HG02571 (cell line): ENCODE results near the gene PKN1.

ENCODE experiments used
- ATAC-seq: cut with Tn5 transposase; IDR thresholded peaks from one replicate; pipeline ENCODE4 v1.9.1; 2021; ENCODE audit warnings: mild to moderate bottlenecking, moderate library complexity; ENCODE audit not compliant: unreplicated experiment

Gene PKN1

DNA sequence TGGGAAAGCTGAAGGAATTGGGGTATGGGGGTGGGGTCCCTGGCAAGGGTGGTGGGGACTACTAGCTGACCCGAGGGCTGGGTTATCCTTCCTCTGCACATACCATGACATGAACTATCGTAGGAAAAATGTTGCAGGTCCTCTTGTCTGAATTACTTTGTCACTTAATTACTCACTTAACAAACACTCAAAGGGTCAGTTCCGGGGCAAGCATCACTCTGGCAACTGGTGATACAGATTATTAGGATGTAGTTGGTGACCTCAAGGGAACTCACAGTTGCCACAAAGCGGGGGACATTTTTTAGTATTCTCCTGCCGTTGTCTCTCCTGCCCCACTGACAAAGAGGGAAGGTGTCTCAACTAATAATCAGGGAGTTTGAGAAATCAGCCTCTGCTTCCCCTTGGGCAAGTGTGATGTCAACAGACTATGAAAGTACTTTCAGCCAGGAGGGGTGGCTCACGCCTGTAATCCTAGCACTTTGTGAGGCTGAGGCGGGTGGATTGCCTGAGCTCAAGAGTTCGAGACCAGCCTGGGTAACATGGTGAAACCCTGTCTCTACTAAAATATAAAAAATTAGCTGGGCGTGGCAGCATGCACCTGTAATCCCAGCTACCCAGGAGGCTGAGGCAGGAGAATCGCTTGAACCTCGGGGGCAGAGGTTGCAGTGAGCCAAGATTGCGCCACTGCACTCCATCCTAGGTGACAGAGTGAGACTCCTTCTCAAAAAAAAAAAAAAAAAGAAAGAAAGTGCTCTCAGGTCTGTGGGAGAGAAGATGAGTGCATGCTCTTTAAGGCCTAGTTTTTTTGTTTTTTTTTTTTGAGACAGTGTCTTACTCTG, 74.8 kb downstream of the PKN1 start:
- ATAC-seq, result no peak

DNA sequence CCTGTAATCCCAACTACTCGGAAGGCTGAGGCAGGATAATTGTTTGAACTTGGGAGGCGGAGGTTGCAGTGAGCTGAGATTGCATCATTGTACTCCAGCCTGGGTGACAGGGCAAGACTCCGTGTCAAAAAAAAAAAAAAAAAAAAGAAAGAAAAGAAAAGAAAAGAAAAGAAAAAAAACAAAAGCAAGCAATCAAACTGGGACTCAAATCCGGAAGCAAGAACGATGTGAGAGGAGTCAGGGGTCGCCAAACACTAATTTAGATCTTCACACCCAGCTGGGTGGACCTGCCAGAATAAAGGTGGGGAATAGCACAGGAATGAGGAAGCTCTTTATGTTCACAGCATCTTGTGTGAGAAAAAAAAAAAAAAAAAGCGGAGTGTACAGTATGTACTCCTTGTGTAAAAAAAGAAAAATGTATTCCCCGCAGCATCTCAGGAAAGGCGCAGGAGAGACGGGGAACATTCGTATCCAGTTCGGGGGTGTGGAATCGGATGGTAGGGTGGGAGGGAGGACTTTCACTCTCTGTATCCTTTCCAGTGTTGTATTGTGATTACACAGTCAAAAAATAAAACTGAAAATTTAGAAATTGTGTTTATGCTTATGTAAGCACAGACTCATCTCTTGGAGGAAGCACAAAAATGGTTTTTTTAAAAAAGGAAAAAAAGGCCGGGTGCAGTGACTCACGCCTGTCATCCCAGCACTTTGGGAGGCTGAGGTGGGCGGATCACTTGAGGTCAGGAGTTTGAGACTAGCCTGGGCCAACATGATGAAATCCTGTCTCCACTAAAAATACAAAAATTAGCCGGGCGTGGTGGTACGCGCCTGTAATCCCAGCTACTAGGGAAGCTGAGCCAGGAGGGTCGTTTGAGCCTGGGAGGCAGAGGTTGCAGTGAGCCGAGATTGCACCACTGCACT, 77.5 kb downstream of the PKN1 start:
- ATAC-seq, result no peak

DNA sequence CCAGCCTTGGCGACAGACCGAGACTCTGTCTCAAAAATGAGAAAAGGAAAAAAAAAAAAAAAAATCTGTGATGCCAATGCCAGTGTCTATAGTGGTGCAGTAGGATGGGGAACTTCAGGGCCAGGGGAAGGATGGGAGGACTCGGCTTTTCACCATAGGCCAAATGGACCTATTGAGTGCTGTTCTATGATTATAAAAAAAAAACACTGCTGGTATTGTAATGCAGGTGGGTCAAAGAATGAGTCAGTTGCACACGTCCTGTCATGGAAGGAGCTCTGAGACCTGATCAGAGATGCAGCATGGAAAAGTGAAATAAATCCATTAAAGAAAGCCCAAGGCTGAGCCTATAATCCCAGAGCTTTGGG, 78.1 kb downstream of the PKN1 start:
- ATAC-seq, result no peak

DNA sequence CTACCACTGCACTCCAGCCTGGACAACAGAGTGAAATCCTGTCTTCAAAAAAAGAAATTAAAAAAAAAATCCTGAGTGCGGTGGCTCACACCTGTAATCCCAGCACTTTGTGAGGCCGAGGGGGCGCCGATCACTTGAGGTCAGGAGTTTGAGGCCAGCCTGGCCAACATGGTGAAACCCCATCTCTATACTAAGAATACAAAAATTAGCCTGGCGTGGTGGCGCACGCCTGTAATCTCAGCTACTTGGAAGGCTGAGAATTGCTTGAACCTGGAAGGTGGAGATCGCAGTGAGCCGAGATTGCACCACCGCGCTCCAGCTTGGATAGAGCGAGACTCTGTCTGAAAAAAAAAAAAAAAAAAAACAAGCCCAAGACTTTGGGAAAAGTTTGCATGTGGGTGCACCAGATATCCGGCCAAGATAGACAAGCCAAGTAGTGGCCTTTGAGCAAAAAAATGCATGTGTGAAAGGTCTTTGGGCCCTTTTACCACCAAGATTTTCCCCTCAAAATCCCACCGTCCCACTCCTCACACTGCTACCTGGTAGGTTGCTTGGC, 79.4 kb downstream of the PKN1 start:
- no peak for ATAC-seq

DNA sequence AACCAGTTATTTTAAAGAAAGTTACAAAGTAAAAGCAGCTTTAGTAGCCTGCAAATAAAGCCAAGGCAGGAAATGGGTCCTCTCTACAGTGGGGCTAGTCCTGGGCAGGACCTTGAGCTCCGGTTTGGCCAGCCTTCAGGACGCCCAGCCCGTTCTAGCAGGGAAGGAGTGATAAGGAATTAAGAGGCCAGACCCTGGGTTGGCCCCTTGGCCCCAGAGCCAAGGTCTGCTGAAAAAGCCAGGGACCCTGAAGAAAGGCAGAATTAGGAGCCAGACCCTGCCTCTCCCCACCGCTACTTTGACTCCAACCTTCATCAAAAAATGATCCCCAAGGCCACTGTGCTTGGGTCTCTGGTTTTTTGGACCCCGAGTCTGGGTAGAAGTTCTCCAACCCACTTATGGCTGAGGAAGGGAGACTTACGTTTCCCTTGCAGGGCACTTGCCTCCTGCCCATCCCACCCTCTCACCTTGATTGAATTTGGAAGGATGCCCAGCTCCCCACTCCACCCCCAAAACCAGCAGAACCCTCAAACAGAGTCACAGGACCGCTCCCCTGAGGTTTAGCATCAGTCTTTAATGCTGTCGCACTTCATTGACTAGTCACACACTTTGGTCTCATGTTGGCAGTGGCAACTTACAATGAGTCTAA, 81.2 kb downstream of the PKN1 start:
- ATAC-seq, result no peak

DNA sequence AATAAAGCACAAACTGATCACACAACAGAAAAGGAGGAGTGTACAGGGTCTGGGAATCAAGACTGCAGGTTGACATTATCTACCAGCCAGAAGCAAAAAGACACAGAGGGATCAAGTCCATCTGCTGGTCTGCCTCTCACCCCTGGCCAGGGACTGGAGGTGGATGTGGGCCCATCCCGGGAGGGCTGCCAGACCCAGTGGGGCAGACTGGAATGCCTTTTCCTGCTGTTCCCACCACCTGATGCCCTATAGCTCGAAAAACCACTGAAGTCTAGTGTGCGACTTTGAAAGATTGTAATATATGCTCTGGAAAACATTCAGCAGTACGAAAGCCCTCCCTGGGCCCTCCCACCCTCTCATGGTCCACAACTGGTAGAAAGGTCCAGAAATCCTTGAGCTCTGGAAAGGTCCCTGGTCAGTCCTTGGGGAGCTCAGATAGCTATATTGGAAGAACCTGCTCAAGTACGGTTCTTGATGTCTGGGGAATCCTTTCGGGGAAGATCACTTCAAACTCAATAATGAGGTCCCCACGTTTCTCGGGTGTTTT, 82.5 kb downstream of the PKN1 start:
- no peak for ATAC-seq

DNA sequence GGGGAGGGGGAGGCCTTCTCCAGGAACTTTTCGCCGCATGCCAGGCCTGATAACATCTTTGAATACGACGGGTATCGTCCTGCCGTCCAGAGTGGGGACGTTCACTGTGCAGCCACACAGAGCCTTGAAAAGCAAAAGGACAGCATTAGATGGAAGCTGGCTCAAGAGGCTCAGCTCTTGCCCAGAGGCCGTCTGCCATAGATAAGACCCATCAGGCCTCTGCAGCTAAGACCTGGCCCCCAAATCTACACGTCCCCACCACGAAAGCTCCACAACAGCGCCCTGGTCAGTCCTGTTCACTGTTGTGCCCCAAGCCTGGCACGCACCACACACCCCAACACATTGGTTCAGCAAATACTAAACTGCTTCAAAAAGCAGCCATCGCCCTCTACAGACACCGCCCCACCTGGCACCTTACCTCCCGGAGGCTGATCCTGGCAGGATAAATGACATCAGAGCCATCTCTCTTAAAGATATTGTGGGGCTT, 83.0 kb downstream of the PKN1 start:
- ATAC-seq, result no peak

DNA sequence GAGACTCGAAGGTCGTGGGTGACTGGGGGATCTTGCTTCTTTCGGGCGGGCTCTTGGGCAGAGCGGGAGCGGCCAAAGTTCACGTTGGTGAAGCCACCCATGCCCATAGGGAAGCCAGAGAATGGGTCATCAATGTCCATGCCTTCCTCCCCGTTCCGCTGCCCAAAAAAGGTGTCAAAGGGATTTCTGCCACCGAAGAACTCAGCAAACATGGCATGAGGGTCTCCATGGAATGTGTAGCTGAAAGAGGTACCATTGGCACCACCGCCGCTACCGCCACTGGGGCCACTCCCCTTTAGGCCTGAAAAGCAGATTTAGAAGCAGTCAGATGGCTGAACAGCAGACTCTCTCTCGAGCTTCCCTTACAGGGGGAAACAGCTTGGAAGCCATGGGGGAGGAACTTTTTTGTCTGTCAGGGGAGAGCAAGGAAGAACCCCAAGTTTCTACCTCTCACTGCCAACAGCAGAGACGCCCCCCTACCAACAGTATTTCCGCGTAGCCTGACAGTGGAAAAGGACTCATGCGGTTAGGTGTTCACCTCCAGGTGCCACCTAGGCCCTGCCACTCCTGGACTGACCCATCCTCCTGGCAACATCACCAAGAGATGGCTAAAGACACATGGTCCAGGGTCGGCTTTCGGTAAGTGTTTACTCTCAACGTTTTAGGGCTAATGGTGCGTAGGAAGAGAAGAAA, 83.8 kb downstream of the PKN1 start:
- no peak for ATAC-seq

DNA sequence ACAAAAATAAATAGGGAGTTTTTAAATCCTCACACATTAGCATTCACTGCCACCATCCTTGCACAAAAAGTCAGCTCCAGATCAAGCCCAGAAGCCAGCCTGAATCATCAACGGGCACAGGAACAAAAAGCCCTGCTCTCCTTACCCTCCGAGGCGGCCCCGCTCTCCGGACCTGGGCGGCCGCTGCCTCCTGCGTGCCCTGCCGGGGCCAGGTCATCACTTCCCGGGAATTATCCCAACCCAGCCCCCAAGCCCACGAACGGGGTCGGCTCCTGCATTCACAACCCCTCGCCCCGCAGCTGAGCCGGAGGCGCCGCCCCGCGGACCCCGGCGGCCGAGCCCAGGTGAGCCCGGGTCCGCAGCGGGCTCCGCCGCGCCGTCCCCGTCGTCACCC, 84.3 kb downstream of the PKN1 start:
- ATAC-seq, result no peak

DNA sequence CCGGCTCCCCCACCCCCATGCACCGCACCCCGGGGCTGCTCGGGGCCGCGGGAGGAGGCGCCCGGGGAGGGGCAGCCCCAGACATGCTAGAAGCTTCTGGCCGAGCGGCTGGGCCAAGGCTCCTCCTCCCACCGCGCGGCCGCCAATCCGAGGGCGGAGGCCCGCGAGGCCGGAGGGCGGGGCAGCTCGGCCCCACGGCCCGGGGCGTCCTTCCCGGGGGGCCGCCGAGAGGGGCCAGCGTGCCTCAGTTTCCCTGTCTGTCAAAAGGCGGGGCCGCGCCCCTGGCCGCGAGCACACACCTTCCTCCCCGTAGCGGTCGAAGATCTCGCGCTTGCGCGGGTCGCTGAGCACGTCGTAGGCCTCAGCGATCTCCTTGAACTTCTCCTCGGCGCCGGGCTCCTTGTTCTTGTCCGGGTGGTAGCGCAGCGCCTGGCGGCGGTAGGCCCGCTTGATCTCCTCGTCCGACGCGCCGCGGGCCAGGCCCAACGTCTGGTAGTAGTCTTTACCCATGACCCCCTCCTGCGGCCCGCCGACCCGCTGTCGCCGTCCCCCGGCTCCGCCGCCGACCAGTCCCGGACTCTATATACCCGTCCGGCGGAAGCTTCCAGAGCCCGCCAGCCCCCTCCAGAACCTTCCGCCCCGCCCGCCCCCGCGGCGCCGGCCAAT, 84.9 kb downstream of the PKN1 start, which contains the start of gene DNAJB1:
Gene DNAJB1, minus strand, starts transcription at position 558 of the 666 bp plus-strand sequence. Its CDS starts 48 bp downstream, at position 510.
- ATAC-seq, result peak; percentile 58

DNA sequence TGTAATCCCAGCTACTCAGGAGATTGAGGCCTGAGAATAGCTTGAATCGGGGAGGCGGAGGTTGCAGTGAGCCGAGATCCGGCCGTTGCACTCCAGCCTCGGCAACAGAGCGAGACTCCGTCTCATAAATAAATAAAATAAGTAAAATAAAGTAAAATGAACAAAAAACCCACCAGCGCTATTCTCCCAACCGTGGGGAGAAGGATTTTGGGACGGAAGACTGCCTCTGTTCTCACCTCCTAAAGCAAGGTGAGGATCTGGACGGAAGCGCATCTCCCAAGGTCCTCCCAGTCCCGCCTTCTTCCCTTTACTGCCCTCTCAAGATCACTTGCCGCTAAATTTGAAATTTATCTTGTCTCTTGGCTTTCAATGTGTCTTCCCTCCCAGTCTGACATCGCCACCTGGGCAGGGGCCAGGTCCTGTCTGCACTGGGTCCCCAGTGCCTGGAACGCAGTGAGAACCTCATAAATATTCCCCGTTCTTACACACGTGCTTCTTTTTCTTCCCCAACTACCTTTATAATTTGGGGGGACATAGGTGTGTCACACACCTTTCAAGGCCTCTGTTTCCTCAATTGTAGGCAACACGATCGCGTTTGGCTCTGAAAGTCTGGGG, 86.2 kb downstream of the PKN1 start:
- ATAC-seq, result no peak

DNA sequence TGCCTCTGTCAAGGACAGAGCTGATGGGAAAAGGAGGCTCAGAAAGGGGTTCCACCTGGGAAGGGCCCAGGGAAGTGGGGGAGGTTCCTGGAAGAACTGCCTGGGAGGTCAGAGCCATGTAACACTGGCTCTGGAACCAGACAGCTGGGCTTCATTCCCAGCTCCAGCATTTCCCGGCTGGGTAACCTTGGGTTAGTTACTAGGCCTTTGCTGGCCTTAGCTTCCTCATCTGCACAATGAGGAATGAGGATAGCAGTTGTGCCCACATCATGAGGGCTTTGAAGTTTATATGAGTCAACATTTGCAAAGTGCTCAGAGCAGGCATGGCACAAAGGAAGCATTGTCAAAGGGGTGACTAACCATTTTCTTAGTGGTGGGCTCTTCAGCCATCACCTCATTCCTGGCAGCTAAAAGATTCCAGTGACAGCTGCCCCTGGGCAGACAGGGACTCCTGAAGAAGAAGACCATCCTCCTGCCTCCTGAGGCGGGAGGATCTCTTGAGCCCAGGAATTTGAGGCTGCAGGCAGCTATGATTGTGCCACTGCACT, 86.8 kb downstream of the PKN1 start:
- no peak for ATAC-seq

DNA sequence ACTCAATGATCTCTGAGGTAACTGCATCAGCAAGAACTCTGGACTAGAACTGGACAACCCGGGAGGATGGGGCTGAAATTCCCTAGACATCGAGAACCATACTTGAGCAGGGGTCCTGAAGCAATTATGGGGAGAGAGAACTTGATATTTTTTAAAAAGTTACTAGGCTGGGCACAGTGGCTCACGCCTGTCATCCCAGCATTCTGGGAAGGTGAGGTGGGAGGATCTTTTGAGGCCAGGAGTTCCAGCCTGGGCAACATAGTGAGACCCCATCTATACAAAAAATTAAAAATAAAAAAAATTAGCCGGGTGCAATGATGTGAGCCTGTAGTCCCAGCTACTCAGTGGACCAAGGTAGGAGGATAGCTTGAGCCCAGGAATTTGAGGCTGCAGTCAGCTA, 87.4 kb downstream of the PKN1 start:
- ATAC-seq, result no peak
